Skeletal muscle cell (primary cell): ENCODE data around the gene GFPT1.
"Not testable (repeated sequence)": the region's sequence is repeated elsewhere in the genome, so short reads cannot be mapped to it uniquely, and the experiment has no call there.

Experiments used
- DNase-seq: peaks from one replicate; pipeline ENCODE4 v3.0.0-alpha.2; 2010; ENCODE audit warnings: low read depth
- H3K4me3 ChIP-seq: 2 replicates; pipeline ENCODE4 v1.5.1; 2011; ENCODE audit warnings: low read depth, mild to moderate bottlenecking, control low read depth, low read length, moderate library complexity

Gene GFPT1

DNA sequence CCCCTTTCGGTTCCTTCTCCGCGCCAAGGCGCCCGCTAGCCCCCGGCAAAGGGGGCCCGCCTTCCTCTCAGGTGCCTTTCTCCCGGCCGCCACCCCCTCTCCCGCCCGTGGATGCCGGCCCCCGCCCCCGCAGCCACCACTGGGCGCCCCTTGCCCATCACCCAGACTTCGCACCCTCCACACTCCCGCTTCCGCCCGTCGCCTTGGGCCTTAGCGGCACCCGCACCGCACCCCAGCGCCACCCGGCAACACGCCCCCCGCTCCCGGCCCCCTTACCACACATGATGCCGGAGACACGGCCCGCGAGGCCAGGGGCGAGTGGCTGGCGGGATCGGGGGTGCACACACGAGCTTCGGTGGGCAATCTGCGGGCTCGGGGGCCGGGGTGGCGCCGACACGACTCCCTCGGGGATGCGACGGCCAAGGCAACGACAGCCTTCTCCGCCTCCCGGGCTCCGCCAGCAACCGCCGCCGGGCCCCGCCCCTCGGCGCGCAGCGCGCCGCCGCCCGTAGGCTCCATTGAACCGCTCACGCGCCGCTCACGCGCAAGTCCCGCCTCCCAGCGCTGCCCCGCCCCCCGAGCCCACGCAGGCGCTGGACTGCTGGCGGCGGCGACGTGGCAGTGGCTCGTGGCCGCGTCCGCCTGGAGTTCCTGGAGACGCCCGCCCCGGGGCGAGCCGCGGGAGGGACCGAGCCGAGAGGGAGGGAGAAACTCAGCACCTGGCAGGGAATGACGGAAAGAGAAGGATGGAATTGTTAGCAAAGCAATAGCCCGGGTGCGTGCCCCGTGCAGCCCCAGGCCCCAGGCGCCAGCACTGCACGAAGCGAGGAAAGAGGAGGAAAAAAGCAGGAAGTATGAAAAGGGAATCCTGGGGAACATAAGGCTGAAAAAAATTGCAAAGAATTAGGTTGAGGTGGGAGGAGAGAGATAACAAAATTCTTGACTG, at the start of gene GFPT1:
Gene GFPT1 (minus strand): TSS at position 439 of the 946 bp plus-strand sequence. CDS start 156 bp downstream, at position 283.
- DNase-seq = peak; percentile 84
- peak within 1 kb of the TSS; percentile 67 for H3K4me3 ChIP-seq

DNA sequence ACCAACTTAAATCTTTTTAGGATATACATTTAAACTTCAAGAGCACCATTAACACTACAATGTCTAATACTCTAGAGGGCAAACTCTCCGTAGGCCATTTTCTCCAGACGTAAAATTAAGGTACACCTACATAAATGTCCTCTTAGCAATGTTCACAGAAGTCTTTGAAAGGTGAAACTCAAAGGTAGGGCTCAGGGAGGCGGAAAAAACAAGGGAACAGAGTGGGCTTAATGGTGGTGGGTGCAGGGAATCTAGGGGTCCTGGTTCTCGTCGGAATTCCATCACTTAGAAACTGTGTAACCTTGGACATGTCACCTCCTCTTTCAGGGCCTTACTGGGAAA, 49.5 kb upstream of the GFPT1 start:
- peak overlapping the region; percentile 77 for H3K4me3 ChIP-seq
- DNase-seq = no peak

DNA sequence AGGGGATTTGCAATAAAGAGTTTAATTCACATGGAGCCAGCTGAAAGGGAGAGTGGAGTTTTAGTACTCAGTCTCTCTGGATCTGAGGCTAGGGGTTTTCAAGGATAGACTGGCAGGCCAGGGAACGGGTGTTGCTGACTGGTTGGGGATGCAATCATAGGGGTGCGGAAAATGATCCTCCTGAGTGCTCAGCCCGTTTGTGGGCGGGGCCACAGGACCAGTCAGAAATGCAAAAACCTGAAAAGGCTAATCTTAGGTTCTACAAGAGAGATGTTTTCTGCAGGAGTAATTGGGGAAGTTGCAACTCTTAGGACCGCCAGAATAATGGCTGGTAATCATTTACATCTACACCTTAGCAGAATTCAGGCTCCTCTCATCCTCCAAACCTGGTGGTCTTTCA, 47.7 kb upstream of the GFPT1 start:
- DNase-seq = no peak
- H3K4me3 ChIP-seq = no peak overlapping the region

DNA sequence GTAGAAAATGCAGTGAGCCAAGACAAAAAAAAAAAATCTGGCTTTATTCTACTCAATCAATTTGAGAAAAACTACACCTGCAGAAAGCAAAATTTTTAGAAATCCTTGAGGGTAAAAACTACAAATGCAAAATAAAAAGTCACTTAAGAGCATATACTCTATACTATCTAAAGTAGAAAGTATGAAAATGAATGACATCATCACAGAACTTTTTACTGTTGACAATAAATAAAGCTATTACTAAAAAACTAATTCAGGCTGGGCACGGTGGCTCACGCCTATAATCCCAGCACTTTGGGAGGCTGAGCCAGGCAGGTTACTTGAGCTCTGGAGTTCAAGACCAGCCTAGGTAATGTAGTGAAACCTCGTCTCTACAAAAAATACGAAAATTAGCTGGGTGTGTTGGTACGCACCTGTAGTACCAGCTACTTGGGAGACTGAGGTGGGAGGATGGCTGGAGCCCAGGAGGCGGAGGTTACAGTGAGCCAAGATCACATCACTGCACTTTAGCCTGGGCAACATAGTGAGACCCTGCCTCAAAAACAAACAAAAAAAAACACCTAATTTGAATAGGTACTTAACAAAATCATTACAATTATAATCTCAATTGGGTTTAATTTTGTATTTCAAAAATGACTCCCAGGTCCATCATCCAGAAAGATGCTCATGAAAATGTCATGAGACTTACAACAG, 42.6 kb upstream of the GFPT1 start:
- H3K4me3 ChIP-seq = no peak overlapping the region
- no peak for DNase-seq

DNA sequence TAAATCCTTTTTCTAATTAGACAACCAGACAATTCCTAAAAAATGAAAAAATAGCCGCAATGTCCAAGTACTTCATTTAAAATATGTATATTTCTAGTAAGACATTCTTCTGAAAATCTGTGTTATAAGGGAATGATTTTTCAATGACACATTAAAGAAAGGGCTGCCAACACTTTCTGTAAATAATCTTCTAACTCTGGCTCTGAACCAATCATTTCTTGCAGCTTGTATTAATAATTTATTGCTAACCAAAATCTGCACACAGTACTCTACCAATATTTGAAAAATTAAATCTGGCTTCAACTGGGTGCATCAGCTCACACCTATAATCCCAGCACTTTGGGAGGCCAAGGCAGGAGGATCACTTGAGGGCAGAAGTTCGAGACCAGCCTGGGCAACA, 42.0 kb upstream of the GFPT1 start:
- DNase-seq = no peak
- no peak overlapping the region for H3K4me3 ChIP-seq

DNA sequence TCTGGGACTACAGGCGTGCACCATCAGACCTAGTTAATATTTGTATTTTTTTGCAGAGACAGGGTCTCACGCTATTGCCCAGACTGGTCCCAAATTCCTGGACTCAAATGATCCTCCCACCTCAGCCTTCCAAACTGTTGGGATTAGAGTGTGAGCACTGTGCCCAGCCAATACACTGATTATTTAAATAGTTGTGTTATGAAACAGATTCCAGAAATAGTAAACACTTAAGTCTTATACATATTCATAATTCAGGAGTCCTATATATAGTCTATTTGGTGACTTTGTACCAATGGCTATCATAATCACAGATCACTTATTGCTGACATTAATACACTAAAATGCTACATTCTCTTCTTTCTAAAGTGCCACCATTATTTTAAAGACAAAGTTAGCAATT, 37.4 kb upstream of the GFPT1 start:
- no peak overlapping the region for H3K4me3 ChIP-seq
- DNase-seq = no peak

DNA sequence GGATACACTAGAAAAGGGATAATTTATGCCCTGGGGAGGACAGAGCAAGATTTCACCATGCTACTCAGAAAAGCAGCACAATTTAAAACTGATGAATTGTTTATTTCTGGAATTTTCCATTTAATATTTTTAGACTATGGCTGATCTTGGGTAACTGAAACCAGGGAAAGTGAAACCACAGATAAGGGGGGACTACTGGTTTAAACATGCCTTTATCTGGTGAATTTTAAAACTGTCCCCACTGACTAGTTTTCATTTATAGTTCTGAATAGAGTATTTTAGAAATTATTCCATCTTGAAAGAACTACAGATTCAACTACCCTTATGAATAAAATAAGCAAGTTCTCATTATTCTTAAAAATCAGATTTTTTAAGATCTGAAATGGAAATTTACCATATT, 35.2 kb upstream of the GFPT1 start:
- H3K4me3 ChIP-seq = no peak overlapping the region
- DNase-seq = no peak

DNA sequence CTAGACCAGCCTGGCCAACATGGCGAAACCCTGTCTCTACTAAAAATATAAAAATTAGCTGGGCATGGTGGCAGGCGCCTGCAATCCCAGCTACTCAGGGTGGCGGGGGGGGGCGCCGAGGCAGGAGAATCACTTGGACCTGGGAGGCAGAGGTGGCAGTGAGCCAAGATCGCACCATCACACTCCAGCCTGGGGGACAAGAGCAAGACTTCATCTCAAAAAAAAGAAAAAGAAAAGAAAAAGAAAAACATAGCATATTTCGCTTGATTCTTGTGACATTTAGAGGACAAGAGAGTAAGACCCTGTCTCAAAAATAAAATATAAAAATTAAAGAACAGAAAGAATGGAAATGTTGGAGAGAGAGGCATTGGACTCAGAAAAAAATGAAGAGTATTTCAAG, 32.1 kb upstream of the GFPT1 start:
- DNase-seq, H3K4me3 ChIP-seq: not testable (repeated sequence)

DNA sequence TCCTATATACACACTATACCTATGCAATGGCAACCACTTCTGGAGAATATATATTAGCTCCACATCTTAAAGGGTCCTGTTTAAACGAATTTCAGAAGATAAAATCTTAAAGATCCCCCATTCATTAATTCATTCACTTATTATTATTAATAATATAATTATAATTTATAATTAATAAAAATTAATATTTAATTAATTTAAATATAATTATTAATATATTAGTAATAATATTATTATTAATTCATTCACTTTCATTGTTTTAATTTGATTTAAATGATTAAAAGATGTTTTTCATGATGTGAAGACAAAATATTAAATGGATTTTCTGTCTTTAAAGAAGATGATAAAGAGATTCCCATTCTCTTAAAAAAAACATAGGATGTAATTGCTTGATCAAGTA, 29.1 kb upstream of the GFPT1 start:
- no peak for DNase-seq
- no peak overlapping the region for H3K4me3 ChIP-seq

DNA sequence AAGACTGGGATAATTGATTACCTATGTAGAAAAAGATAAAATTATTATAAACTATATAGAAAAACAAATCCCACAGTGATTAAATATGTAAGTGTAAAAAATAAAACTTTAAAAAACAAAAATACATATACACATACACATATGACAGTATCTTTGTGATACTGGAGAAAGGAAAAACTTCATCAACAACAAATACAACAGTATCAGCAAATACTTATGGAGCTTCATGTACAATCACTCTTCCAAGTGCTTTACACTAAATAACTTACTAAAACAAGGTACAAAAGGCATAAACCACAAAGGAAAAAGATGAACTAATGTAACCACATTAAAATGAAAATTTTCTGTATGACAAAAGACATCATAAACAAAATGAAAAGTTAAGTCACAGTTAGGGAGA, 24.1 kb upstream of the GFPT1 start:
- DNase-seq = no peak
- H3K4me3 ChIP-seq = no peak overlapping the region

DNA sequence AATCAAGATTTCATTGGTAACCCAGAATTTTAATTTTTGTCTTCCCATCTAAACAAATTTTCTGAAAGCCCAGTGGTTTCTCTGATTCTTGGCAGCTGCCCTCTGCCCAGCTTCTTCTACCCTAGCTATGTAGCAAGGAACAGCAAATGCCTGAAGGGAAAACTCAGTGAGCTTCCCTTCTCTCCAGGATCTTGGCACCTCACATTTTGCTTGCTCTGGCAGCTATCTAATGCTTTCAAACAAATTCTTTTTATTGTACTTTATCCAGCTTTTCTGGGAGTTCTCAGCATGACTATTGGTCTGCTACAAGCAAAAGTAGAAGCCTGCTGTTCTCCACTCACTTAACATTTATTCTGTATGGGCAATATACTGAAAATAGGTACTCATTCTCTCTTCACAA, 18.3 kb upstream of the GFPT1 start:
- no peak for DNase-seq
- no peak overlapping the region for H3K4me3 ChIP-seq

DNA sequence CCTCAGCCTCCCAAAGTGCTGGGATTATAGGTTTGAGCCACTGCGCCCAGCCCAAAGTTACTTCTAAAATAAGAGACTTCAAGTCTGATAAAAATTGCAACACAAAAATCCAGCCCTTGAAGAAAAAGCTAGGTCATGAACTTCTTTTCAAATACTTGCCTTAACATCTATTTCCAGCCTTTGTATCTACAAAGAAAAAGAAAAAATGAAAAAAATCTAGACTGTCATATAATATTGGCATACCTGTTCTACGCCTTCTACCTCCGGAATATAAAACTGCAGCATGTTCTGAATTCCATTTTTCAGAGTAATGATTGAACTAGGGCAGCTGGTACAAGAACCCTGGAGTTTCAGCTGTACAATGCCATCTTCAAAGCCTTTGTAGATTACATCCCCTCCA, 13.1 kb upstream of the GFPT1 start:
- no peak overlapping the region for H3K4me3 ChIP-seq
- no peak for DNase-seq

DNA sequence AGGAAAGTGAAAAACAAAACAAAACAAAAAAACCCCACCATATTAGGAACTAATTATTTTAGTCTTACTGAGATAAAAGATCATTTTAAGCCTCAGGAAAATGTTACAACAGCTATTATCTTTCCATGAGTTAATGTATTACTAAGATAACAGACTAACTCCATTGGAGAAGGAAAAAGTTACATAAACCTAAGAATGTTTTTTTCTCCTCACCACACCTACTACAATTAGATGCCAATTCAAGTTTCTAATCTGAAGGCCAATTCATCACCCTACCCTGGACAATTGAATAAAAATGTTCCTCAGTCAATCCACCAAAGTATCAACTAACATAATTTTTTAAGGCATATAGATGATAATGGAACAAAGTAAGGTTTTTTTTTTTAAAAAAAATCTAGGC, 10.2 kb upstream of the GFPT1 start:
- H3K4me3 ChIP-seq = no peak overlapping the region
- no peak for DNase-seq

DNA sequence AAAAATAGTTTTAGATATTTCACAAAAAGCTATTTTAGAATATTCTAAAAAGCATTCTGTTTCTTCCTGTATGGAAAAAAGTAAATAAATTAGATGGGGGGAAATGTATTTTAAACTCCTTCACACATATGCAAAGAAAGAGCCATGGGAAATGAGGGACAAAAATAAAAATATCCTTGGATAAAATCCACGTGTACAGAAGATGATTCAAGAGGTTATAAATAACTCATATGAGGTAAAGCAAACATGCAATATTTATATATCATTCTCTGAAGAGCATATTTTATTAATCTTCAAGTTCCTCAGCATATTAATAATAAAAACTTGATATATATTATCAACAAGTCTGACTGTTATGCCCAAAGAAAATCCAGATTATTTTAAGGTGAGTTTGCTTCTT, 8.8 kb upstream of the GFPT1 start:
- no peak overlapping the region for H3K4me3 ChIP-seq
- DNase-seq = no peak

DNA sequence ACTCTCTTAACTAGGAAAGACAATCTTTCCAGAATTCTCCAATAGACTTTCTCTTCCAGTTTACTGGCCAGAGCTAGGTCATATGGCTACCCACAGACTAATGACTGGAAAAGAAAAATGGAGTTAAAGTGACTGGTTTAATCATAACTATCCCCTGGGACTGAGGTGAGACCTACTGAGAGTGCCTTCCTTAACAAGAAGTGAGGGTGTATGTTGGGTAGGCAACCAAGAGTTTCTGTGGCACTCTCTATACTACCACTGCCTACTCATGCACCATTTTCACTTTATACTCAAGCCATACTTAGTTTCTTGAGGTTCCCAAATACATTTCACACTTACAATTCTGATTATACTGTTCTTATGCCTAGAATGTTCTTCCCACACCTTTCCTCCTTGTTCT, 6.9 kb upstream of the GFPT1 start:
- DNase-seq = no peak
- no peak overlapping the region for H3K4me3 ChIP-seq

DNA sequence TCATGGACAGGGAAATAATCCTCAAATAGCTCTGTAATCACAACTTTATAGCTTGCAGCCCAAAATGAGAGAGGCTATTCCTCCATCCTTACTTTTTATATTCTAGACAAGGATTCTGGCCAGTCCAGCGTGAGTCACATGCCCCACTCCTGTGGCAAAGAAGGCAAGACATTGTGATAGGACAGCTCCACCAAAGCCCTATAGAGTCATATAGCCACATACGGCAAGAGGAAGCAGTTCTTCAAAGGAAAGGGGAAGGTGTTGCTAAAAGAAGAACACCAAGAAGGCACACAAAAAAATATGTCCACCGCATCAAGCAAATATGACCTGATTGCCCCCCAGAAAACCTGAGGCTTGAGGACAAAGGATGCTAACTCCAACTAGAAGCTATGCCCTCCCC, 3.4 kb upstream of the GFPT1 start:
- DNase-seq = no peak
- H3K4me3 ChIP-seq = no peak overlapping the region

DNA sequence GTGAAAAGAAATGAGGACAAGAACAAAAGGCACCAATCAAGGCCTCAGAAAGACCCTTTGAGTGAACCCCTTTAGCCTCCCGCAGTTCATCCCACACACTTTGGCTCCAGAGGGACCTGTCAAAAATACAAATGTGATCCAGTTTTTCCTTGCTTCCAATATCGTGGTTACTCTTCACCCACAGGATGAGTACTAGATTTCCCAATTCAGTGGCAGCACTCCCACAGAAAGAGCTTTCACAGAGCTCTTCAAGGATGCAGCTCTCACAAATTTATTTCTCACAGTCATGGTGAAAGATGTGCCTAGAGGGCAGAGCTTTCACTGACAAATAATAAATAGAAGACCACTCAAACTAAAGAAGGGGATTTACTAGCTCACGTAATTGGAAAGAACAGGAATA, 3.0 kb upstream of the GFPT1 start:
- no peak overlapping the region for H3K4me3 ChIP-seq
- no peak for DNase-seq

DNA sequence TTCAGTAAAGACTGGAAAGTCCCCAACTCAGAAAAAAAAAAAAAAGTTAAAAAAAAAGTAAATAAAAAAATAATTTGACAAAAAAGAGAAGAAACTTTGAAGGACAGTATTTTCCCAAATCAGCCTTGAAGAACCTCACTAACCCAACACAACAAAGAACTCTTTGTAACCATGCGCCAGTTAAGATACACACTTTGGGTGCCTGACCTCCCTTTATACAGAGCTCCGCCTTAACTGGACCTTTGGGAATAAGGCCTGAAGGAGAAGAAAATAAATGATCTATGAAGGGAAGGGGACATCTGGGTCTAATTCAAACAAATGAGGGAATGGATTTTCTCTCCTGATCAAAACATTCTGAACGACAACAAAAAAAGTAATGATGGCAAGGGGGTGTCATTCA, 2.2 kb upstream of the GFPT1 start:
- no peak overlapping the region for H3K4me3 ChIP-seq
- no peak for DNase-seq

DNA sequence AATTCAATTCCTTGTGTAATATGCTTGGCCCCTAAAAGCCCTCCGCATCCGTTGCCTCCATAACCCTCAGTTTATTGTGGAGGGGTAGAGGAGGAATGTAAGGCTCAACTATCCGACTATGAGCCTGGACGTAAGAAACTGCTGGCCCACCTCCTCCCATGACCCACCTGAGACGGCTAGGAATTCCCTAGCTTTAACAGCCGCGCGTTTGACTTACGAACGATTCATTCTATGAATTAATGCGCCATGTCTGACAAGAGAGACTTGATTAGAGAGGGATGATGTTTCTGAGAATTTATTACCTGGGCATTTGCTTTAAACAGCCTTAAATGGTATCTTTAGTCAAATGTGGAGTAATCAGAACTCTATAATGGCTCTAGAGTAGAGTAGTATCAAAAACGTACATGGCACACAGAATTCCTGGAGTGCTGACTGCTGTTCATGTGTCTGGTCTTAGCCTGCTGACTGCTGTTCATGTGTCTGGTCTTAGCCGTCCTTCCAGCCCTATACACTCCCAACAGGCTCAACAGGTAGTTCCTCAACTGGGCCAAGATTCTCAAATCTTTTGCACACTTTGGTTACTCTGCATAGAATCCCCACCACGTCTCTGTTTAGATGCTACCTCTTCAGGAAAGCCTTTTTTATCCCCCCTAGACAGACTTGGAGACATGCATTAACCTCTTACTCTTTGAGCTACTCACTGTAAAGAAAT, 899 bp upstream of the GFPT1 start:
- DNase-seq = no peak

DNA sequence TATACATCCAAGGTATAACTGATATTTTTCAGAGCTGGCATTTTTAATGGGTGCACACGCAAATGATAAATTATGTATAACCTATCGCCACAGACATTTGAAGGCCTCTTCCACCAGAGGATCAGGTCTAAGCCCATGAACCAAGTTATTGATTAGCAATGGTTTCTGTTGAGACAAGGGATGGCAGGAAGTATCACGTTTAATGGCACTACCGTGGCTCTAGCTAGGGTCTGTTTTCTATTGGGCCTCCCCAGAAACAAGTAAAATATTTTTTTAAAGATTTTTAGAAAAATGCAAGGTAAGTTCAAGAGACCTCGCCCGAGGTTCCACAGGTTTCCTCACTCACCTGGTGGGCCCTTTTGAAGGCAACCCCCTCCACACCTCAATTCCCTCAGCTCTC, 667 bp downstream of the GFPT1 start:
- H3K4me3 ChIP-seq = peak overlapping the region; percentile 67
- DNase-seq = no peak

More for the DNA sequence above, 899 bp upstream of the GFPT1 start:
- peak overlapping the region; percentile 67 for H3K4me3 ChIP-seq
